H4 (cell line): Measurements from ENCODE around the gene SPRY2. TPM values are rescaled to one million over a fixed set of nuclear protein-coding genes. Genes with fewer than 3 reads are reported as not detected.
A peak's percentile ranks its signal among the peaks of the same experiment; 100 is the strongest.
"Not testable (repeated sequence)": the region's sequence is repeated elsewhere in the genome, so short reads cannot be mapped to it uniquely, and the experiment has no call there.

Source experiments
- DNase-seq: peaks from one replicate; pipeline ENCODE4 v3.0.0-alpha.2; 2015; ENCODE audit warnings: low spot score
- total RNA-seq: library from RNA; depleted of rRNA; stranded (reverse); fragments of >200 nt; shearing (Covaris generic); gene quantifications from 2 replicates; pipeline ENCODE4 v1.2.3, GENCODE V29; 2014

Gene SPRY2
- total RNA-seq, 1 experiment from 2014 or later = 5.6 TPM

GRCh38 chr13:80348750-80349149, 7.8 kb upstream of the SPRY2 start:
- DNase-seq = no peak

DNA sequence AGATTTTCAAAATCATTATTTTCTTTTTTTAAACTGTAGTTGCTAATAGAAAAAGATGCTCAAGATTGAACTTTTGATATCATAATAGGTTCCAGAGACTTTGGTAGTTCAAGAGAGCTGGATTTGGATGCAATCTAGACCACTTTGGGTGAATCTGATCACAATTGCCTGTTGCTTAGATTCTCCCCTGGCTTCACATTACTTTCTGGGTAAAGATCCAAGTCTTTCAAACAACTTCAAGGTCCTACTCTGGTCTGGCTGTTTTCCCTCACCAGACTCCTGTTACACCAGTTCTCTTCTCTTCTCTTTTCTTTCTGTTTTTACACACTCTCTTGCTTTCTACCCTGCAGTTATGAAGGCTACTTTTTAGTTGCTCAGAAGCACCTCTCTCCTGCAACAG, 7.4 kb upstream of the SPRY2 start:
- no peak for DNase-seq

GRCh38 chr13:80345771-80346510, 5.0 kb upstream of the SPRY2 start:
- DNase-seq = no peak

- not testable (repeated sequence) for DNase-seq
Measured at GRCh38 chr13:80344032-80344431, 3.1 kb upstream of the SPRY2 start.

DNA sequence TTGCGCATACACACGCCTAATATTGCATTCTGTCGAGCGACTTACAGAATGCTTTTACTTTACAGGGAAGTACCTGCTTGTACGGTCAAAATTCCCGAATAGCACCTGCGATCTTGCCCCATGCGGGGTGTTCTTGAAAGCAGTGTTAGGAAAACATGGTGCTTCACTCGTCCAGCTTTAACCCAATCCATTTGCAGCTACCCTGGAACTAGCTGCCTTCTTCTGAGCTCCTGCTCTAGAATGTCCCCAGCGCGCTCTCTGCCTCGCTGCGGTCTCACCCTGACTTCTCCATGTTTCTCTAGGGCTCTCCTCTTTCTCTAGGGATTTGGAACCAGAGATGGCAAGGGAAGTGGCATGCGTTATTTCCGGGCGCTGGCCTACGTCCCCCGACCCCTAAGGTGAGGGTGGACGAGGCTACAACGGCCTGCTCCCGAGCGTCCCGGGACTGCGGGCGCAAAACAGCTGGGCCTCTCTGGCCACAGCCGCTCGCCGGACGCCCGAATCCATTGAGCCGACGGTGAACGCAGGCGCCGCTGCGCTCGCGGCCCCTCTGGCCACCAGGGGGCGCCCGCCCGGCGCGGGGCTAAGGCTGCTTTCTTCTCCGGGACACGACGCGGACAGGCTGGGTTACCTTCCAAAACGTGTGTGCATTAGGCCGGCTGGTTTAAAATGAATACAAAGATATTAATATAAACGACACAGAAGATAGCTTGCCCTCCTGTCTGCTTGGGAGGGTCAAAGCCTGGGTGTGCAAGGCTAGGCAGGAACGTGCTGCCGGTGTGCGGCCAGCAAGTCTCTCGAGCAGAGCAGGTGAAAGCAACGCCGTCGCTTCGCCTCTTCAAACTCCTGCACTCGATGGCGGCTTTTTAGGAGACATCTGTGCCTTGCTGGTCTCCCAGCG, 1.8 kb upstream of the SPRY2 start:
- DNase-seq = no peak

- DNase-seq = peak; percentile 11
Measured at GRCh38 chr13:80341756-80342370, 937 bp upstream of the SPRY2 start.

DNA sequence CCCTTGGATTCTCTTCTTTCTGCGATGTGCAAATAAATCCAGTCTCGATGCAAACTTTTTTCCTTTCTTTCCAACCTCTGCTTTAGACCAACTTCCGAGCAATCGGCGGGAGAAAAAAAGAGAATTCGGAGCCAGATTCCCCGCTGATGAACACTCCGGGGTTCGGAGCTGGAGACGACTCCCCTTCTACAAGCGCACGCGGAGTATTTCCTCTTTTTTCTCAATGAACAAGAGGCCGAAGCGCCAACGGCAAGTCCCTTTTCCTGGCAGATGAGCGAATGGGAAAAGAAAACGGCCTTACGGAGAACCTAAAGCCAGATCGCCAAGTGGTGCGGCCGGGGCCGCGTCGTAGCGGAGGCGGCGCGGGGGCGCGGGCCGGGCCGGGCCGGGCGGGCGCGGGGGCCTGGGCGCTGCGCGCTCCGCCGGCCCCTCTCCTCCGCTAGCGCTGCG, 250 bp downstream of the SPRY2 start:
- peak; percentile 25 for DNase-seq

DNA sequence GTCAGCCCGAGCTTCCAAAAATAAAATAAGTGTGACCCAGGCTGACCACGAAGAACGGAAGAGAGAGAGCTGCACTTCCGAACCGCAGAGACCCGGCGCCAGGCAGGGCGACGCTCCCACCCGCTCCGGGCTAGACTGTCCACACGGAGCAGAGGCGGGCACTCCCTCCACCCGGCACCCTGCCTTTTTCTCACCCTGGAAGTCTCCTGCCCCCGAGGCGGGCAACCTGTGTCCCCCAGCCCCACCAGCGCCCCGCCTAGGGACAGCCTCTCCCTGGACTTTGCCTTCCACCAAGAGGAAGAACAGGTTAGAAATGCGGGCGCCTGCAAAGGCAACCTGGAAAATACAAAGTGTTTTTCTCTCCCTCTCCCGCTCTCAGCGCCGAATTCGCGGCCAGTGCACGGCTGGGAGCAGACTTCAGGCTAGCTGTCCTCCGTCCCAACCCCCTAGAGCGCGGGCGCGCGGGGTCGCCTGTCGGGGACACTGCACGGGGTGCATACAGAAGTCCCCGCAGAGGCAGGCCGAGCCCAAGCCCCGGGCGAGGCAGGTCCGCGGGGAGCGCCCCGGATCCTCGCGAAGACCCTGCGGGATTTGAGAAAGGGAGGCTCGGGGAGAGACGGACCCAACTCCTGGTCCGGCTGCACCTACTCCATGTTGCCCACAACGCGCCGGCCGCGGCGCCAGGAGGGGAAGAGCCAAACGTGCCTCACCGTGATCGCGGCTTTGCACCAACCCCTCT, 845 bp downstream of the SPRY2 start:
- DNase-seq = no peak

- no peak for DNase-seq
Measured at GRCh38 chr13:80339563-80339911, 1.4 kb downstream of the SPRY2 start.

- DNase-seq = peak; percentile 41
Measured at GRCh38 chr13:80338781-80339562, 2.0 kb downstream of the SPRY2 start.

GRCh38 chr13:80337288-80338081, 3.4 kb downstream of the SPRY2 start:
- no peak for DNase-seq

- DNase-seq = no peak
Measured at GRCh38 chr13:80336776-80337287, 4.1 kb downstream of the SPRY2 start.

DNA sequence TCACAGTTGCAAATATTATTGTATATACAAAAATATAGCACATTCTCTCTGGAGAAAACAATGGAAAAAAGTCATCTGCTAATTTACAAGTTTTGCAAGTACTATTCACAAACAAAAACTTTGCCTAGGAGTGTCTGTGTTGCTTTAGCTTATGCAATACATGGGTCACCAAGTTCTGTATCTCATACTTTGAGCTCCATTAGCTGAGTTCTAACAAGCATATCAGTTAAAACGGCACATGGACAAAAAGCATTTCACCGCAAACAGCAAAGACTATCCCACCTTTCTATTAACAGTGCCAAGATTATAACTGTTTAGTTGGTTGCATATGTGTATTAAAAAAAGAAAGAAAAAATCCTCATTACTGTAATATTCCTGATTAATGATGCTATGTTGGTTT, 4.6 kb downstream of the SPRY2 start:
- DNase-seq = no peak

- peak; percentile 15 for DNase-seq
Measured at GRCh38 chr13:80334597-80335260, 6.2 kb downstream of the SPRY2 start.

- no peak for DNase-seq
Measured at GRCh38 chr13:80331984-80332383, 8.9 kb downstream of the SPRY2 start.

DNA sequence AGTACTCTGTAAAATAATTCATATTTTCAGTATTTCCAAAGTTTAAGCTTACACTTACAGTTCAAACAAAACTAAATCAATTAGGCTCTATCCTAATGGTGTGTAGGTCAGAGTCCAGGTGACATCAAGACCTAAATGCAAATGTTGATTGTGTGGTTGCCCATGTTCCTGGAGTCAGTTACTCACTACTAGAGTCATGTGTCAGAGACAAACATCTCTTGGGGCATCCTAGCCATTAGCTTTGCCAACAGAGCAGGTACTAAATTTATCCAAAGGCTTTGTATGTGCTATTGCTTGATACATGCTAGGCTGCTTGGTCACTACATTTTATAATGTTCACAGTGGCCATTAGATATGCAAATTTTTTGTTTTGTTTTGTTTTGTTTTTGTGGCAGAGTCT, 11.7 kb downstream of the SPRY2 start:
- DNase-seq = no peak

GRCh38 chr13:80319004-80319403, 21.9 kb downstream of the SPRY2 start:
- no peak for DNase-seq

DNA sequence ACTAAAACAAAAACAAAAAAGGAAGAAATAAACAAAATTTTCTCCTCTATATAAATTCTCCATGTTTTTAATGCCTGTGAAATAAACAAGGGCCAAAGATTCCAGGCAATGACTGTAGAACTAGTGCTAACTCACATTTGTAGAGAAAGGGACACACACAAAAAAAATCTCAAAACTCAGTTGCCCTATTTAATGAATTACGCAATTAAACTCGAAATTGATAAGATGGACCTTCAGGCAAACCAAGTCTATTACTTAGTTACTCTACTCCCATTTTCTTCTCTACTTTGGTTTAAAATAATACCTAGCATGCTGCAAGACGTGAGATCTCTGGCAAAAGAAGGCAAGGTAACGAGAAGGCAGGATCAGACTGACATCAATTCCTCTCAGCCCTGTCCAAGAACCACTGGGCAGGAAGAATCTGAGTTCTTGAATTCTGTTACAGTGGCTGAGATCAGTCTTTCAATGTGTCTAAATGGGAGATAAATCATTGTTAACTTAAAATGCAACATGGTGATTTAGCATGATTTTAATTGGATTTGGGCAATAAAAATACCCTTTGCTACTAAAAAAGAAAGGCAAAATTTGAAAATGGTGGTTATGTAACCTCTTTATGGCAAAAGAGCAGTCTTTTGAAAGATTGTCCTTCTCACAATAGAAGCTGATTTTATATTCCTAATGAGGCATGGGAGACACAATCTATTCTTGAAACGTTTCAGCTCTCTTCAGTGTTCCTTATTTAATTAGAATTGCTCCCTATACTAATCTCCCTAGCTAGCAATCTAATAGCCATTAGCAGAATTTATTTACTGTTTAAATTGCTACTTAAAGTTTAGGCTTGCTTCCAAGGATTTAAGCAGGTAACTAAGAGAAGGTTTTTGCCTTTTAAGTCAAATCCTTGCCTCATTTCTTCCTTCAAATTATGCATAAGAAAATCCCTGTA, 25.9 kb downstream of the SPRY2 start:
- DNase-seq = no peak
